Measurements from ENCODE around the gene CLIC4. TPM values are rescaled to one million over a fixed set of nuclear protein-coding genes. Genes with fewer than 3 reads are reported as not detected.
A peak's percentile ranks its signal among the peaks of the same experiment; 100 is the strongest.

The CLIC4 gene
- total RNA-seq, 2 donors from 2014 or later, result 58.1 to 78.8 TPM

DNA sequence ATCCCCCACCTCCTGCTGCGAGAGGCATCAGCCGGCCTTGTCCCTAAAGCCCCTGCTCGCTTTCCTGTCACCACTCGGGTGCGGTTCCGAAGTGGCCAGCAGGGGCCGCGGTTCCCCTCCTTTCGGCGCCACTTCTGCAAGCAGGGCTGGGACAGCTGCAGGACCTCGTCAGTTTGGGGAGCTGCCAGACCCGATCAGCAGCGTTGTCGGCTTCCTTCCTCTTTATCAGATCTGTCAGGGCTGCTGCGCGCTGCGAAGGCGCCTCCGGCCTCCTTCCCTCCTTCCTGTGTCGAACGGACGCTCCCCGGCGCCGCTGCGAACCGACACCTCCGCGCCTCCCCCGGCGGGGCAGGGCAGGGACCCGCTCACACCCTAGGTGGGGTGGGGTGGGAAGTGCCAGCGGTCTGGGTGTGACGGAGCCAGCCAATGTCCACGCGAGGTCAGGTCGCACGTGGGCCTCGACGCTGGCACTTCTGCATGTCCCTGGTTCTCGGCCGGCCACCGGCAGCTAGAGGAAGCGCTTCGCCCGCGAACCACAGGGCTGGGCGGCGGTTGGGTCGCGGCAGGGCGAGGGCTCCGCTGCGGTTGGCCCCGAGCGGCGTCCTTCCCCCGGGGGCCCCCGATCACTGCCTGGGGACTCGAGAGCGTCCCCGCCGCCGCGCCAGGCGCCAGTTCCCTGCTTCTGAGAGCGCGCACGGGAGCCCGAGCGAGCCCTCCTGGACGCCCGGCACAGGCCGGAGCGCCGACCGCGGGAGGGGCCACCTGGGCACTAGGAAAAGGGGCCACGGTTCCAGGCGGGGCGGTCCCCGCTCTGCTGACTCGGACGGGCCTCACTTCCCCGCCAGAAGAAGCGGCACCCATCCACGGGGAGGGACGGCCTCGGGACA, 103.0 kb downstream of the CLIC4 start:
- H3K27ac ChIP-seq, result peak overlapping the region in 3 of 4 donors; percentile 22 to 65 (median 62)
- no peaks in the 10 kb centered on the region for H3K27me3 ChIP-seq
- WGBS, 2 donors, result 2 to 5% methylated on average over 7 to 86 of the region's 89 CpGs
- no peaks in the 10 kb centered on the region for H3K9me3 ChIP-seq
- TF ChIP-seq POLR2A (IDR thresholded peaks at IDR 0.05), result peak in 1 of 3 donors; percentile 36
- TF ChIP-seq, protein P1, sequence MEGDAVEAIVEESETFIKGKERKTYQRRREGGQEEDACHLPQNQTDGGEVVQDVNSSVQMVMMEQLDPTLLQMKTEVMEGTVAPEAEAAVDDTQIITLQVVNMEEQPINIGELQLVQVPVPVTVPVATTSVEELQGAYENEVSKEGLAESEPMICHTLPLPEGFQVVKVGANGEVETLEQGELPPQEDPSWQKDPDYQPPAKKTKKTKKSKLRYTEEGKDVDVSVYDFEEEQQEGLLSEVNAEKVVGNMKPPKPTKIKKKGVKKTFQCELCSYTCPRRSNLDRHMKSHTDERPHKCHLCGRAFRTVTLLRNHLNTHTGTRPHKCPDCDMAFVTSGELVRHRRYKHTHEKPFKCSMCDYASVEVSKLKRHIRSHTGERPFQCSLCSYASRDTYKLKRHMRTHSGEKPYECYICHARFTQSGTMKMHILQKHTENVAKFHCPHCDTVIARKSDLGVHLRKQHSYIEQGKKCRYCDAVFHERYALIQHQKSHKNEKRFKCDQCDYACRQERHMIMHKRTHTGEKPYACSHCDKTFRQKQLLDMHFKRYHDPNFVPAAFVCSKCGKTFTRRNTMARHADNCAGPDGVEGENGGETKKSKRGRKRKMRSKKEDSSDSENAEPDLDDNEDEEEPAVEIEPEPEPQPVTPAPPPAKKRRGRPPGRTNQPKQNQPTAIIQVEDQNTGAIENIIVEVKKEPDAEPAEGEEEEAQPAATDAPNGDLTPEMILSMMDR (IDR thresholded peaks at IDR 0.05), result peak; percentile 84 to 98 (median 92)
- DNase-seq (peak; percentile 88 to 94 (median 92)), ATAC-seq (peak; percentile 94)
- peak overlapping the region in 1 of 2 donors; percentile 25 for H3K4me3 ChIP-seq
- intact Hi-C loops (cut with DNase I), result loop anchor here (5.0 kb wide), 1 partner anchor 354 kb away; no protein-coding TSS in a partner anchor
- H3K36me3 ChIP-seq (replicated peaks in 1 of 2; ENCODE audit: insufficient read depth in 1 of 2, low read depth in 2 of 2), result no peaks in the 10 kb centered on the region
- H3K4me1 ChIP-seq, result peaks cover 14% of the 10 kb centered on the region

DNA sequence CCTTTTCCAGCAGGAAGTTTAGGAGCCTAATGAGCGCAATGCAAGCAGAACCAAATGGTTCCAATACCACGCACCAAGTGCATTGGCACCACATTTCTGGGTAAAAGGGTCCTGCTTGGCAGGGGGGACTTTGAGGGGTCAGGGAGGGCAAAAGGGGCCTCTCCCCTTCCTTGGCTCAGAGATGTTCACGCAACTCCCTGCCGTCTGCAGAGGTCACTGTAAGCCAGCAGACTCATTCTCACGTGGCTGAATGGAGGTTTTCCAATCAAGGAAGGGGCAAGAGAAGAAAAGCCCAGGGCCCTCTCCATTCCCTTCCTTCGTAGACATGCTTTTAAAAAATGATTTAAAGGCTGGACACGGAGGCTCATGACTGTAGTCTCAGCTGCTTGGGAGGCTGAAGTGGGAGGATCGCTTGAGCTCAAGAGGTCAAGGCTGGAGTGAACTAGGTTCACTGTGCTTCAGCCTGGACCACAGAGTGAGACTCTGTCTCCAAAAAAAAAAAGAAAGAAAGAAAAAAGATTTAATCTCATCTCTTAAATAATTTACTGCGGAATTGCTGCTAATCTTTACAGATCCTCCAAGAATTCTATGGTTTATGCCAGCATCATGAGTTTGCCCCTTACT, 104.5 kb downstream of the CLIC4 start:
- ATAC-seq (no peak), DNase-seq (peak in 1 of 4 donors; percentile 12)
- Histone ChIP-seq H3K4me1 (peaks cover 14% of the 10 kb centered on the region), H3K4me3 (no peak overlapping the region), H3K9me3 (no peaks in the 10 kb centered on the region), H3K27me3 (no peaks in the 10 kb centered on the region), H3K36me3 (replicated peaks in 1 of 2; ENCODE audit: insufficient read depth in 1 of 2, low read depth in 2 of 2) (no peaks in the 10 kb centered on the region), H3K27ac (no peak overlapping the region)
- TF ChIP-seq, protein P1 (IDR thresholded peaks at IDR 0.05), result peak in 1 of 7 experiments; percentile 16
- TF ChIP-seq POLR2A (IDR thresholded peaks at IDR 0.05), result no peak
- WGBS, 2 donors, result 52 to 68% methylated on average over 9 of the region's 9 CpGs
- intact Hi-C loops (cut with DNase I), result loop anchor here (5.0 kb wide), 1 partner anchor 353 kb away; no protein-coding TSS in a partner anchor

DNA sequence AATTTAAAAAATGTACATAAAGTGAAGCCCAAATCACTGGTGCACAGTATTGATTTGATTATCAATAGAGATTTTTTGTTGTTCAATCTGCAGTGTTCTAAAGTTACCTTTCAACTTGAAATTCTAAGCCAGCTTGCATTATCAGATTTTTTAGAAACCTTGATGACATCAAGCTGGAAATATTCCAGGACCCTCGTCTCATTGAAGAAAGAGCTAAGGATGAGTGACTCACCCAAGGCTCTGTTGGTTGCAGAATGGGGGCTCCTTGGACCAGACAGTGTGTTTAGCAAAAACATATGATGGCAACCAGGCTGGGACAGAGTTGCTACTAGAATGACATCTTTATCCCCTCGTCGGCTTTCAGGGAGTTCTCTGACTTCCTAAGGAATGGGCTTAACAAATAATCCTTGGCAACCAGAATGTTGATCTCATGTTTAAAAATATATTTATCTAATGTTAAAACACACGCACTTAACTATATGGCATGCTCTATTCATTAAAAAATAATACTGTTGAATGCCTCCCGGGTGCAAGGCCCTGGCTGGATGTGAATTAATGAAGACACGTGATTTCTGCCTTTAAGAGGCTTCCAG, 105.2 kb downstream of the CLIC4 start:
- Histone ChIP-seq H3K4me3 (no peak overlapping the region), H3K9me3 (no peaks in the 10 kb centered on the region), H3K36me3 (replicated peaks in 1 of 2; ENCODE audit: insufficient read depth in 1 of 2, low read depth in 2 of 2) (no peaks in the 10 kb centered on the region), H3K27ac (no peak overlapping the region), H3K4me1 (peaks cover 14% of the 10 kb centered on the region), H3K27me3 (no peaks in the 10 kb centered on the region)
- TF ChIP-seq, protein P1 (IDR thresholded peaks at IDR 0.05), result no peak
- no peak for TF ChIP-seq POLR2A (IDR thresholded peaks at IDR 0.05)
- ATAC-seq, result no peak
- WGBS, 2 donors, result 50 to 53% methylated on average over 6 of the region's 6 CpGs
- DNase-seq, result no peak
- intact Hi-C loops (cut with DNase I), result no loop called here

DNA sequence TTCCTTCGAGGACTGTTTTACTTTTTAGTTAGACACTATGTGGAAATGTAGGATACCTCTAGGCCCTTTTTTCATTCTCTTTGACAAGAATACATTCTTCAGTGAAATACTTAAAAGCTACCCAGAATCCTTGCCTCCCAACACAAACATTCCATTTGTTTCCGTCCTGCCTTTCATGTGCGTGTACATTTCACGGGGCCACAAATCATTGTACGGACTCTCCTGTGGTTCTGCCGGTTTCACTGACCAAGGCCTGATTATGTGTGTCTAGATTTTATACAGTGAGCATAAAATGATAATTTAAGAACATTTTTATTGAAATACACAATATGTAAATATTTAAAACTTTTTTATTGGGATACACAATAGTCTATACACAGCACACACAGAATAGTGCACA, 108.4 kb downstream of the CLIC4 start:
- Histone ChIP-seq H3K27ac (no peak overlapping the region), H3K4me3 (no peak overlapping the region), H3K36me3 (replicated peaks in 1 of 2; ENCODE audit: insufficient read depth in 1 of 2, low read depth in 2 of 2) (no peaks in the 10 kb centered on the region), H3K9me3 (no peaks in the 10 kb centered on the region), H3K27me3 (no peaks in the 10 kb centered on the region), H3K4me1 (peaks cover 3% of the 10 kb centered on the region)
- 56 to 62% methylated on average over 6 of the region's 6 CpGs for WGBS, 2 donors
- DNase-seq (no peak), ATAC-seq (no peak)
- intact Hi-C loops (cut with DNase I), result no loop called here
- TF ChIP-seq, protein P1 (IDR thresholded peaks at IDR 0.05), result no peak
- no peak for TF ChIP-seq POLR2A (IDR thresholded peaks at IDR 0.05)
